Measurements from ENCODE around the gene TAF5L.
A peak's percentile ranks its signal among the peaks of the same experiment; 100 is the strongest.

TAF5L gene

GRCh38 chr1:229625915-229626831 lies at the start of gene TAF5L, which contains the start of gene URB2:
TAF5L (minus strand) TSS chr1:229626122; CDS start chr1:229614482, 11,640 bp downstream.
URB2 (plus strand) TSS chr1:229626247; CDS start chr1:229627634, 1,387 bp downstream.
- DNase-seq (ENCODE audit: low read depth): peak; percentile 51

GRCh38 chr1:229675396-229675795 lies 49.5 kb upstream of the TAF5L start:
- no peak for DNase-seq (ENCODE audit: low read depth)

- no peak for DNase-seq (ENCODE audit: low read depth)
Observed at GRCh38 chr1:229674042-229674441, 48.1 kb upstream of the TAF5L start.

GRCh38 chr1:229672246-229672645 lies 46.3 kb upstream of the TAF5L start:
- no peak for DNase-seq (ENCODE audit: low read depth)

- DNase-seq (ENCODE audit: low read depth): no peak
Observed at GRCh38 chr1:229671310-229671709, 45.4 kb upstream of the TAF5L start.

GRCh38 chr1:229669333-229669732 lies 43.4 kb upstream of the TAF5L start:
- no peak for DNase-seq (ENCODE audit: low read depth)

- no peak for DNase-seq (ENCODE audit: low read depth)
Observed at GRCh38 chr1:229666585-229666984, 40.7 kb upstream of the TAF5L start.

- DNase-seq (ENCODE audit: low read depth): no peak
Observed at GRCh38 chr1:229665912-229666558, 40.1 kb upstream of the TAF5L start.

- peak; percentile 44 for DNase-seq (ENCODE audit: low read depth)
Observed at GRCh38 chr1:229664133-229664689, 38.3 kb upstream of the TAF5L start.

- no peak for DNase-seq (ENCODE audit: low read depth)
Observed at GRCh38 chr1:229661897-229662296, 36.0 kb upstream of the TAF5L start.

- DNase-seq (ENCODE audit: low read depth): peak; percentile 58
Observed at GRCh38 chr1:229661022-229661877, 35.3 kb upstream of the TAF5L start.

GRCh38 chr1:229657993-229658755 lies 32.3 kb upstream of the TAF5L start:
- no peak for DNase-seq (ENCODE audit: low read depth)

- no peak for DNase-seq (ENCODE audit: low read depth)
Observed at GRCh38 chr1:229655781-229656180, 29.9 kb upstream of the TAF5L start.

- no peak for DNase-seq (ENCODE audit: low read depth)
Observed at GRCh38 chr1:229653420-229653819, 27.5 kb upstream of the TAF5L start.

- no peak for DNase-seq (ENCODE audit: low read depth)
Observed at GRCh38 chr1:229651546-229651945, 25.6 kb upstream of the TAF5L start.

GRCh38 chr1:229650045-229650444 lies 24.1 kb upstream of the TAF5L start:
- no peak for DNase-seq (ENCODE audit: low read depth)

- no peak for DNase-seq (ENCODE audit: low read depth)
Observed at GRCh38 chr1:229648406-229648805, 22.5 kb upstream of the TAF5L start.

- DNase-seq (ENCODE audit: low read depth): no peak
Observed at GRCh38 chr1:229645324-229645993, 19.5 kb upstream of the TAF5L start.

- no peak for DNase-seq (ENCODE audit: low read depth)
Observed at GRCh38 chr1:229643996-229644745, 18.2 kb upstream of the TAF5L start.

- no peak for DNase-seq (ENCODE audit: low read depth)
Observed at GRCh38 chr1:229642970-229643369, 17.0 kb upstream of the TAF5L start.
